Measurements from ENCODE around the gene GCKR.

GCKR gene

GRCh38 chr2:27520316-27520715 lies 23.7 kb downstream of the GCKR start:
- H3K4me1 ChIP-seq (ENCODE audit: control insufficient read depth, insufficient read depth, low read depth, low read length), result peaks cover 1% of the 10 kb centered on the region
- H4K91ac ChIP-seq (ENCODE audit: low read length), result no peak overlapping the region
- peak overlapping the region in 1 of 2 experiments; percentile 16 for H3K18ac ChIP-seq (ENCODE audit: low read depth in 1 of 2, low read length in 2 of 2)
- H3K9me3 ChIP-seq (ENCODE audit: control insufficient read depth, low read length), result no peaks in the 10 kb centered on the region
- H2BK5ac ChIP-seq (ENCODE audit: low read depth, low read length, poor library complexity, severe bottlenecking), result no peak overlapping the region
- no peak for DNase-seq
- H3K14ac ChIP-seq (ENCODE audit: low read length in 2 of 2), result no peak overlapping the region
- no peak overlapping the region for H3K4me2 ChIP-seq (ENCODE audit: low read length, poor library complexity, severe bottlenecking)
- no peak overlapping the region for H2AFZ ChIP-seq (ENCODE audit: low read depth, low read length)
- no peak overlapping the region for H2BK12ac ChIP-seq (ENCODE audit: low read length in 2 of 2)
- H3K36me3 ChIP-seq (ENCODE audit: control insufficient read depth in 1 of 2, insufficient read depth in 2 of 2, low read depth in 1 of 2, low read length in 2 of 2), result no peaks in the 10 kb centered on the region
- H2BK15ac ChIP-seq (ENCODE audit: low read depth, poor library complexity, severe bottlenecking), result no peak overlapping the region
- no peak overlapping the region for H3K27ac ChIP-seq (ENCODE audit: low read length, poor library complexity, severe bottlenecking)
- no peaks in the 10 kb centered on the region for H3K79me1 ChIP-seq (replicated peaks; ENCODE audit: low read length, poor library complexity, severe bottlenecking)
- no peak overlapping the region for H3K9ac ChIP-seq (ENCODE audit: low read length)
- no peak overlapping the region for H2BK120ac ChIP-seq (ENCODE audit: low read depth, low read length)
- no peak overlapping the region for H2AK5ac ChIP-seq (ENCODE audit: low read length, severe bottlenecking)
- 96% methylated on average over 1 of the region's 2 CpGs for WGBS
- H4K8ac ChIP-seq (ENCODE audit: low read length), result no peak overlapping the region
- H3K4me3 ChIP-seq (ENCODE audit: insufficient read depth in 1 of 2, low read depth in 1 of 2, low read length in 2 of 2), result no peak overlapping the region
- H3K27me3 ChIP-seq (ENCODE audit: control insufficient read depth in 1 of 2, insufficient read depth in 1 of 2, low read length in 2 of 2), result peaks cover 3 to 7% of the 10 kb centered on the region in 2 experiments
- no peak overlapping the region for H3K4ac ChIP-seq (ENCODE audit: low read depth in 1 of 2, low read length in 2 of 2)
- no peak overlapping the region for H3K23ac ChIP-seq (ENCODE audit: low read length in 2 of 2)

GRCh38 chr2:27522400-27522945 lies 25.8 kb downstream of the GCKR start:
- Histone ChIP-seq H2BK5ac (ENCODE audit: low read depth, low read length, poor library complexity, severe bottlenecking) (no peak overlapping the region), H2AFZ (ENCODE audit: low read depth, low read length) (no peak overlapping the region), H2BK12ac (ENCODE audit: low read length in 2 of 2) (no peak overlapping the region), H2BK15ac (ENCODE audit: low read depth, poor library complexity, severe bottlenecking) (no peak overlapping the region), H3K23ac (ENCODE audit: low read length in 2 of 2) (no peak overlapping the region), H3K4ac (ENCODE audit: low read depth in 1 of 2, low read length in 2 of 2) (no peak overlapping the region), H3K4me2 (ENCODE audit: low read length, poor library complexity, severe bottlenecking) (no peak overlapping the region), H2BK120ac (ENCODE audit: low read depth, low read length) (no peak overlapping the region), H3K4me1 (ENCODE audit: control insufficient read depth, insufficient read depth, low read depth, low read length) (peaks cover 1% of the 10 kb centered on the region), H4K91ac (ENCODE audit: low read length) (no peak overlapping the region), H3K27me3 (ENCODE audit: control insufficient read depth in 1 of 2, insufficient read depth in 1 of 2, low read length in 2 of 2) (peaks cover 3 to 7% of the 10 kb centered on the region in 2 experiments), H4K8ac (ENCODE audit: low read length) (no peak overlapping the region), H3K27ac (ENCODE audit: low read length, poor library complexity, severe bottlenecking) (no peak overlapping the region), H3K14ac (ENCODE audit: low read length in 2 of 2) (no peak overlapping the region), H3K79me1 (replicated peaks; ENCODE audit: low read length, poor library complexity, severe bottlenecking) (no peaks in the 10 kb centered on the region), H3K4me3 (ENCODE audit: insufficient read depth in 1 of 2, low read depth in 1 of 2, low read length in 2 of 2) (no peak overlapping the region), H3K9me3 (ENCODE audit: control insufficient read depth, low read length) (no peaks in the 10 kb centered on the region), H3K18ac (ENCODE audit: low read depth in 1 of 2, low read length in 2 of 2) (no peak overlapping the region), H3K9ac (ENCODE audit: low read length) (no peak overlapping the region), H2AK5ac (ENCODE audit: low read length, severe bottlenecking) (no peak overlapping the region), H3K36me3 (ENCODE audit: control insufficient read depth in 1 of 2, insufficient read depth in 2 of 2, low read depth in 1 of 2, low read length in 2 of 2) (no peaks in the 10 kb centered on the region)
- WGBS, result 90% methylated on average over 7 of the region's 7 CpGs
- no peak for DNase-seq

- Histone ChIP-seq H2BK5ac (ENCODE audit: low read depth, low read length, poor library complexity, severe bottlenecking) (no peak overlapping the region), H3K4me1 (ENCODE audit: control insufficient read depth, insufficient read depth, low read depth, low read length) (peaks cover 1% of the 10 kb centered on the region), H2BK120ac (ENCODE audit: low read depth, low read length) (no peak overlapping the region), H3K9ac (ENCODE audit: low read length) (no peak overlapping the region), H3K36me3 (ENCODE audit: control insufficient read depth in 1 of 2, insufficient read depth in 2 of 2, low read depth in 1 of 2, low read length in 2 of 2) (no peaks in the 10 kb centered on the region), H3K27me3 (ENCODE audit: control insufficient read depth in 1 of 2, insufficient read depth in 1 of 2, low read length in 2 of 2) (peaks cover 3 to 4% of the 10 kb centered on the region in 2 experiments), H3K79me1 (replicated peaks; ENCODE audit: low read length, poor library complexity, severe bottlenecking) (no peaks in the 10 kb centered on the region), H2BK12ac (ENCODE audit: low read length in 2 of 2) (no peak overlapping the region), H3K18ac (ENCODE audit: low read depth in 1 of 2, low read length in 2 of 2) (no peak overlapping the region), H3K4me3 (ENCODE audit: insufficient read depth in 1 of 2, low read depth in 1 of 2, low read length in 2 of 2) (no peak overlapping the region), H3K4ac (ENCODE audit: low read depth in 1 of 2, low read length in 2 of 2) (no peak overlapping the region), H2BK15ac (ENCODE audit: low read depth, poor library complexity, severe bottlenecking) (no peak overlapping the region), H2AFZ (ENCODE audit: low read depth, low read length) (no peak overlapping the region), H3K4me2 (ENCODE audit: low read length, poor library complexity, severe bottlenecking) (no peak overlapping the region), H3K23ac (ENCODE audit: low read length in 2 of 2) (no peak overlapping the region), H4K91ac (ENCODE audit: low read length) (no peak overlapping the region), H3K9me3 (ENCODE audit: control insufficient read depth, low read length) (no peaks in the 10 kb centered on the region), H3K27ac (ENCODE audit: low read length, poor library complexity, severe bottlenecking) (no peak overlapping the region), H3K14ac (ENCODE audit: low read length in 2 of 2) (no peak overlapping the region), H4K8ac (ENCODE audit: low read length) (no peak overlapping the region), H2AK5ac (ENCODE audit: low read length, severe bottlenecking) (no peak overlapping the region)
- DNase-seq, result peak; percentile 2
- 89% methylated on average over 2 of the region's 3 CpGs for WGBS
These were observed 30.5 kb downstream of the GCKR start for GRCh38 chr2:27527182-27527581.

- Histone ChIP-seq H2BK12ac (ENCODE audit: low read length in 2 of 2) (no peak overlapping the region), H3K79me1 (replicated peaks; ENCODE audit: low read length, poor library complexity, severe bottlenecking) (no peaks in the 10 kb centered on the region), H3K23ac (ENCODE audit: low read length in 2 of 2) (no peak overlapping the region), H4K91ac (ENCODE audit: low read length) (no peak overlapping the region), H3K4me2 (ENCODE audit: low read length, poor library complexity, severe bottlenecking) (no peak overlapping the region), H3K4ac (ENCODE audit: low read depth in 1 of 2, low read length in 2 of 2) (no peak overlapping the region), H3K18ac (ENCODE audit: low read depth in 1 of 2, low read length in 2 of 2) (no peak overlapping the region), H2AFZ (ENCODE audit: low read depth, low read length) (no peak overlapping the region), H2BK120ac (ENCODE audit: low read depth, low read length) (no peak overlapping the region), H2AK5ac (ENCODE audit: low read length, severe bottlenecking) (no peak overlapping the region), H3K27ac (ENCODE audit: low read length, poor library complexity, severe bottlenecking) (no peak overlapping the region), H3K36me3 (ENCODE audit: control insufficient read depth in 1 of 2, insufficient read depth in 2 of 2, low read depth in 1 of 2, low read length in 2 of 2) (no peaks in the 10 kb centered on the region), H4K8ac (ENCODE audit: low read length) (no peak overlapping the region), H3K9me3 (ENCODE audit: control insufficient read depth, low read length) (no peaks in the 10 kb centered on the region), H3K4me1 (ENCODE audit: control insufficient read depth, insufficient read depth, low read depth, low read length) (no peaks in the 10 kb centered on the region), H2BK15ac (ENCODE audit: low read depth, poor library complexity, severe bottlenecking) (no peak overlapping the region), H3K9ac (ENCODE audit: low read length) (no peak overlapping the region), H3K27me3 (ENCODE audit: control insufficient read depth in 1 of 2, insufficient read depth in 1 of 2, low read length in 2 of 2) (peaks cover 1 to 5% of the 10 kb centered on the region in 2 experiments), H3K4me3 (ENCODE audit: insufficient read depth in 1 of 2, low read depth in 1 of 2, low read length in 2 of 2) (no peak overlapping the region), H2BK5ac (ENCODE audit: low read depth, low read length, poor library complexity, severe bottlenecking) (no peak overlapping the region), H3K14ac (ENCODE audit: low read length in 2 of 2) (no peak overlapping the region)
- no peak for DNase-seq
- 79% methylated on average over 2 of the region's 2 CpGs for WGBS
These were observed 35.3 kb downstream of the GCKR start for GRCh38 chr2:27531983-27532382.
